CD4-positive, alpha-beta T cell treated with Interleukin-21 for 1 hour (primary cell): ENCODE results near the gene KRT1.
A peak's percentile ranks its signal among the peaks of the same experiment; 100 is the strongest.
"Not testable (repeated sequence)": the region's sequence is repeated elsewhere in the genome, so short reads cannot be mapped to it uniquely, and the experiment has no call there.

Experiments
- DNase-seq: peaks from one replicate; pipeline ENCODE4 v3.0.0-alpha.2; 2020

The KRT1 gene

GRCh38 chr12:52681526-52682380 is 1.5 kb upstream of the KRT1 start:
- DNase-seq, result peak; percentile 21

- no peak for DNase-seq
These were observed 332 bp downstream of the KRT1 start for GRCh38 chr12:52679875-52680274.

- no peak for DNase-seq
These were observed 2.5 kb downstream of the KRT1 start for GRCh38 chr12:52677671-52678070.

- no peak for DNase-seq
These were observed 3.1 kb downstream of the KRT1 start for GRCh38 chr12:52677126-52677525.

GRCh38 chr12:52676163-52676562 is 4.0 kb downstream of the KRT1 start:
- DNase-seq, result no peak

- DNase-seq, result peak; percentile 4
These were observed 4.9 kb downstream of the KRT1 start for GRCh38 chr12:52675301-52675701.

GRCh38 chr12:52674433-52674775 is 5.8 kb downstream of the KRT1 start:
- DNase-seq, result no peak

- no peak for DNase-seq
These were observed 6.3 kb downstream of the KRT1 start for GRCh38 chr12:52673713-52674432.

GRCh38 chr12:52673217-52673616 is 7.0 kb downstream of the KRT1 start:
- DNase-seq, result no peak

- DNase-seq, result no peak
These were observed 7.8 kb downstream of the KRT1 start for GRCh38 chr12:52672321-52672933.

- DNase-seq, result no peak
These were observed 9.2 kb downstream of the KRT1 start for GRCh38 chr12:52670961-52671360.

GRCh38 chr12:52670506-52670905 is 9.7 kb downstream of the KRT1 start:
- no peak for DNase-seq

GRCh38 chr12:52669941-52670340 is 10.3 kb downstream of the KRT1 start:
- not testable (repeated sequence) for DNase-seq

- no peak for DNase-seq
These were observed 10.8 kb downstream of the KRT1 start for GRCh38 chr12:52669426-52669825.

GRCh38 chr12:52667931-52668330 is 12.3 kb downstream of the KRT1 start:
- no peak for DNase-seq

- DNase-seq, result no peak
These were observed 12.7 kb downstream of the KRT1 start for GRCh38 chr12:52667509-52667908.

- no peak for DNase-seq
These were observed 13.7 kb downstream of the KRT1 start for GRCh38 chr12:52666471-52666870.

GRCh38 chr12:52663420-52663819 is 16.8 kb downstream of the KRT1 start:
- no peak for DNase-seq

GRCh38 chr12:52662918-52663229 is 17.3 kb downstream of the KRT1 start:
- DNase-seq, result no peak

GRCh38 chr12:52662093-52662917 is 17.9 kb downstream of the KRT1 start:
- DNase-seq, result no peak

GRCh38 chr12:52661668-52662067 is 18.5 kb downstream of the KRT1 start:
- DNase-seq, result no peak

GRCh38 chr12:52660934-52661499 is 19.2 kb downstream of the KRT1 start:
- no peak for DNase-seq

GRCh38 chr12:52659951-52660350 is 20.3 kb downstream of the KRT1 start:
- no peak for DNase-seq
